ENCODE results near the gene GLCE.
"Not testable (repeated sequence)": the region's sequence is repeated elsewhere in the genome, so short reads cannot be mapped to it uniquely, and the experiment has no call there.

Gene GLCE

DNA sequence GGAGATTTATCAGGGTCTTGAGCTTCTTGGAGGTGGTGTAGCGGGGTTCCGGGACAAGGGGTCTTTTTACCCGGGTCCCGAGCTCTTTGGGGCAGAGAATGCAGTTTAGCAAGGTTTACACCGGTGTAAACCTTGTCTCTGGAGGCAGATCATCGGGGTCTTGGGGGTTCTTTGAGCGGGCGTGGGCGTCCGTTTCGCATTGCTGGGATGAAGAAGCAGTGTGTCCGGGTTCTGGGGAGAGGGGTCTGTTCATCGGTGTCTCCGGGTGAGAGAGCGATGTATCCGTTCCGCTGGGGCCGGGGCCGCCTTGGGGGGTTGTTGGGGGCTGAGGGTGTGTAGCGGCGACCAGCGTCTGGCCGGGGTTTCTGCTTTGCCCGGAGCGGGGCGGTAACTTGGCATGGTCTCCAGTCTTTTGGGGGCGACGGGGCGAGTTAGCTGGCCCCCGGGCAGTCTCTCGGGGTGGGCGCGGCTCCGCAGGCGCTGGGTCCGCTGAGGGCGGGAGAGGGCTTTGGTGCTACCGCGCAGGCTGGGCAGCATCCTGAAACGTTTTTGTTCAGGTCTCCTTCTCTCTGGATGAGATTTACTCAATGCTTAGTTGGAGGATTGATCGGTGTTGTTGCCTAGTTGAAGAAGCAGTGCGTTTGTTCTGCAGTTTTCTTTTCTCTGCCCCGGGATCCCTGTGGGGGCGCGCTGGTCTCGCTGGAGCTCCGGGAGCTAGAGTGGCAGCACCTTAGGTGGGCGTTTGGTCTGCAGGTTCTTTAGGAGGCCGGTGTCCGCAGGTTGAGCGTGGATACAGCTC, 843 bp downstream of the GLCE start:
- DNase-seq: peak; percentile 5

DNA sequence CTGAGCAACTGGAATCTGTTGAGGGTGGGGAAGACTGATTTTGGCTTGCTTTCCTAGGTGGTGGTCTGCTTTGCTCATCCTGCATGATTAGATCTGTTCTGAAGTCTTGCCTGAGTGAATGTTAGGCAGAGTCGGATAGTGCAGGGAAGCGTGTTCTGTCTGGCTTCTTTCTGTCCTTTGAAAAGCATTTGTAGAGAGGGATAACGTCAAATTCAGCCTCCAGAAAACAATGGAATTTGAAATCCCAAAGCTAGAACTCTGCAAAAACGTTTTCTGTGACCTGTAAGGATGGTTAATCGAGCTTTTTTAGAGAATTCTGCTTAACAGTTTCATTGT, 1.4 kb downstream of the GLCE start:
- no peak for DNase-seq

DNA sequence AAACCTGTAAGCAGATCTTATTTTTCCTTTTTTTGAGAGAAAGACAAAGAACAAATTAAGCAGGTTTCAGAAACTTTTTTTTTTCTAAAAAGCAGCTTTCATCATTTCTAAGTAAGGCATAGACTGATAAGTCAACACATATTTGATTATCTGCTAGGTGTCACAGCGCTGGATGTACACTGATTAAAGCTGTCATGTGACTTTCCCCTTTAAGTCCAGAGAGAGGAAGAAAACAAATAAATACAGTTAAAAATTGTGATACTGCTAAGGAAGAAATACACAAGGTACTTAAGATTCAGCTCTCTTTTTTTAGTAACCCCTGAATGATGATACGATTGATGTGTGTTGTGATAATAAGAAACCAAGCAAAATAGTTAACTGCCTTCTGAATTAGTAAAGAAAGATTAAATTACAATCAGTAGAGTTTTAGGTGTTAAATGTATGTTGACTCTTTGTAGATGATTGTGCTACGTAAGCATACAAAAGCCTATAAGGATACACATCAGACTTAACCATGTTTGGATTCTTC, 2.8 kb downstream of the GLCE start:
- no peak for DNase-seq

DNA sequence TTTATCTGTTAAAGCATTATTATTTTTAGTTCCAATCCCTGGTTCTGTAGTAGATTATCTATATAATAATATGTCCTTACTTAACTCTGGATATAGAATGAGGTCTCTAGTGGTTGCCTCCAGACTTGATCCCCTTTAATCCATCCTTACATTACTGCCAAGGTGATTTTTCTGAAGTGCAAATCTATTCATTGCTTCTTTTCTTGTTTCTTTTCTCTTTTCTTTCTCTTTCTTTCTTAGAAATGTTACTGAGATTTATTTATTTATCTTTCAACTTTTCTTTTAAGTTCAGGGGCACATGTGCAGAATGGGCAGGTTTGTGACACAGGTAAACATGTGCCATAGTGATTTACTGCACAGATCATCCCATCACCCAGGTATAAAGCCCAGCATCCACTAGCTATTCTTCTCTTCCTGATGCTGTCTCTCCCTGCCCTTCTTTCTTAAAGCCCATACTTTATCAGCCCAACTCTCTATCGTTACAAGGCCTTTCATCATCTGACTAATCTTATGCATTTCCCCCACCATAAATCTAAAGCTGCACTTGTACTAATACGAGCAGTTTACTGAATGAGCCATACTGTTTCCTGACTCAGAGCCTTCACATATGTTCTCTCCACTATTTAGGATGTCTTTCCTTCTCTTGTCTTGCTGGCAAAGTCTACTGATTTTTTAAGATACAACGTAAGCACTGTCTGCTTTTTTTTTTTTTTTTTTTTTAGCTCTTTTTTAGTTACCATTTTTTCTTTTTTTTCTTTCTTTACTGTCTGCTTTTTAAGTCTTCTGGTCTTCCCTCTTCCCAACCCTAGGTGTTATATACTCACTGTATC, 4.6 kb downstream of the GLCE start:
- DNase-seq: no peak

DNA sequence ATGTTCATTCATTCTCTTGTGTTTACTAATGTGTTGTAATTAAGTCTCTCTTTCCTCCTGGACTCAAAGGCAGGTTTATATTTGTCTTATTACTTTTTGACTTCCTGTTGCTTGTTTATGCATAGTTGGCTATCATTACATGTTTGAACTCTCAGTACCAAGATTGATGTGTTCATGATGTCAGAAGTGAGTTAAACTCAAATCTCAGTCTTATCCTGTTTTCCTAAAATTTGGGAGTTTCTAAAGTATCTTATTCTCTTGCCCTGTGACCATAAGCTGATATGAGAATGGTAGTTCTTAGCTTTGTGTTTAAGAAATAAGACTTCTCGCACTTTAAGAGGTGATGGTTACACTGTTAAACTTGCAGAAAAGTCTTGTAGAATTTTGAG, 5.2 kb downstream of the GLCE start:
- no peak for DNase-seq

DNA sequence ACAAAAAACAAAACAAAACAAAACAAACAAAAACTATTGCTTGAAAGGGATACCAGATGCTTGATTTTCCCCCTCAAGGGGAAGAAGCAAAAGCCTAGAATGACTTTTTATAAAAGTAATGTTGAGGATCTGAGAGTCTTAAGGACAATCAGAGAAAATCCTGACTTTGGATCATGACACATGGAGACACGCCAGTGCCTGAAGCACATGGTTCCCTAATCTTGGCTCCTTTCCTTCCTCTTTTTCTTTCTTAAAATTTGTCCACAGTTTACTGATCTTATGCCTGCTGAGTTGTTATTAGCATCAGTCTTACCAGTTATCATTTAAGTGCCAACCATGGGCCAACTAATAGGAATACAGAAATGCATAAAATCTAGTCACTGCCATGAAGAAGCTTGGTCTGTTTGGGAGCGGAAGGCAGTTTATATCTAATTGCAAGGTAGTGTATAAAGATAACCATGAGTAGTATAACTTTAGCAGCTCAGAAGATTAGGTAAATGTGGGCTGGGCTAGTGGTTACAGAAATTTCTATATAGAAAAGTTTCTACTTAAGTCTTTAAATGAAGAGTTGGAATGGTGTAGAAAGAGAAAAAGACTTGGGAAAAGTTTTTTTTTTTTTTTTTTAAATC, 6.9 kb downstream of the GLCE start:
- peak; percentile 52 for DNase-seq

DNA sequence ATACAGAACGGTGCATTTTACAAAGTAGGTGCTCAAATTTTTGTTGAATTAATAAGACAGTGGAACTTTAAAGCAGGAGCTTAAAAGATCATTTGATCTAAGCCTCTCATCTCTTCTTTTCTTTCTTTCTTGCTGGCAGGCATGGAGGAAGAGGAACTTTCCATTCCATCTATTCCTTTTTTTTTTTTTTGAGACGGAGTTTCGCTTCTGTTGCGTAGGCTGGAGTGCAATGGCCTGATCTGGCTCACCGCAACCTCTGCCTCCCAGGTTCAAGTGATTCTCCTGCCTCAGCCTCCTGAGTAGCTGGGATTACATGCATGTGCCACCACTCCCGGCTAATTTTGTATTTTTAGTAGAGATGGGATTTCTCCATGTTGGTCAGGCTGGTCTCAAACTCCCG, 7.9 kb downstream of the GLCE start:
- DNase-seq: not testable (repeated sequence)

DNA sequence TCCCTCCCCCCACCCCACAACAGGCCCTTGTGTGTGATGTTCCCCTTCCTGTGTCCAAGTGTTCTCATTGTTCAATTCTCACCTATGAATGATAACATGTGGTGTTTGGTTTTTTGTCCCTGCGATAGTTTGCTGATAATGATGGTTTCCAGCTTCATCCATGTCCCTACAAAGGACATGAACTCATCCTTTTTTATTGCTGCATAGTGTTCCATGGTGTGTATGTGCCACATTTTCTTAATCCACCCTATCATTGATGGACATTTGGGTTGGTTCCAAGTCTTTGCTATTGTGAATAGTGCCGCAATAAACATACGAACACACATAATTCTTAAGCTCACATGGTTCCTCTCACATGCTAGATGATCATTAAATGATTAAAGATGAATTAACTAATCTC, 9.1 kb downstream of the GLCE start:
- DNase-seq: not testable (repeated sequence)

DNA sequence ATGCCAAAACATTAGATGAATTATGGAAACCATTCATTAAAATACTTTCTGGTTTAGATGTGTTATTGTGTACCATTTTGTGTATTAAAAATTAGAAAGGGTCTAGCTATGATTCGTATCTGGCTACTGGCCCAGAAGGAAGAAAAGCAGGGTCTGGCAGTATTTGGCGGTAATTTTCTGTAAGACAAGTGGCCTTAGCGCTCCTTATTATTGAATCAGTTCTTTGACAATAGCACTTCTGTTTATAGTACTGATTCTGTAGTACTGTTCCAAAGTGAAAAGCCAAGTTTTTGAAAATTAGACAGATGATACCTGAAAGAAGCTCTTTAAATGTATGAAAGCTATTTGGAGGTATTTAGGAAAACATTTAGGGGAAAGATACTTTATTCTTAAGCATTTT, 10.2 kb downstream of the GLCE start:
- no peak for DNase-seq

DNA sequence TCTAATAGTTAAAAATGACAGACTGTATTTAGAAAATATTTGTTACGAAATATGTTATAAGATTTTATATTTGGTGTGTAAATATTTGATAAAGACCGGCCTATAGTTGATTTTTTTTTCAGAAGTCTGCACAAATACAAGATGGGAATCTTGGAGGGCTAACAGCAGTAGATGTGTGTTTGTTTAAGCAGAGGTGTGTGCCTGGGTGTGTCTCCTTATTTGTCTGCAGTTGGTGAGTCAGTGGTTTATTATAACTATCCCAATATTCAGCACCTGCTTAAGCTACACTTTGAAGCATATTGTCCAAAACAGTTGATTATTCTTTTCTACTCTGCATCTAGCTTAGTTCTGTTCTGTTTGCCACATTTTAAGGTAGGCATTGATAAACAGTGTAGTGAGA, 12.4 kb downstream of the GLCE start:
- no peak for DNase-seq

DNA sequence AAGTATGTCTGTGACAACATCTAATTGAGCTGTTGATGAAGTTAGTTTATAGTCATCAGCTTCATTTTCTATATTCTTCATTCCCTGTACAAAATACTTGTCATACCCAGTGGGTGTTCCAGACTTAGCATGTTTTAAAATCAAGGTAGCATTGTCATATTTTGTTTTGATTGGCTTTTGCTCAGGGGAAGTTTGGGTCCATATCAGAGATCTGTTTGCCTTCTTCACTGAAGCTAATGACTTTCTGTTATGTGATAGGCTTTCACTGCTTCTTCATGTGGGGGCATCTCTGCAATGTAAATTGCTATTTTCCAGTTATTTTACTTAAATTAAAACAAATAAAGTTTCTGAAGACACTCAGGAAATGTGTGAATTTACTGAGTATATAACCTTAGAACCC, 15.1 kb downstream of the GLCE start:
- no peak for DNase-seq

DNA sequence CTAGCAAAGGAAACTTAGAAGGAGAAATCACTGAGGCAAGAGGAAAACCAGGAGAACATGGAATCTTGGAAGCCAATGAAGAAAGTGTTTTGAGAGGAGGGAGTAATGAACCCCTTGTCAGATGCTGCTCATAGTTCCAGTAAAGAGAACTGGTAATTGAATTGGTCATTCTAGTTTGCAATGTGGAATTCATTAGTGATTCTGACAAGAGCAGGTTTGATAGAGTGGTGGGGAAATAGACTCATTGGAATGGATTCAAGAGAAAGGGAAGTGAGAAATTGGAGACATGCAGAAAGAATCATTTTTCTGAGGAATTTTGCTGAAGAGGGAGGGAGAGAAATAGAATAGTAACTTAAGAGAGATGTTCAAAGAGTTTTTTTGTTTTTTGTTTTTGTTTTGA, 21.0 kb downstream of the GLCE start:
- no peak for DNase-seq

DNA sequence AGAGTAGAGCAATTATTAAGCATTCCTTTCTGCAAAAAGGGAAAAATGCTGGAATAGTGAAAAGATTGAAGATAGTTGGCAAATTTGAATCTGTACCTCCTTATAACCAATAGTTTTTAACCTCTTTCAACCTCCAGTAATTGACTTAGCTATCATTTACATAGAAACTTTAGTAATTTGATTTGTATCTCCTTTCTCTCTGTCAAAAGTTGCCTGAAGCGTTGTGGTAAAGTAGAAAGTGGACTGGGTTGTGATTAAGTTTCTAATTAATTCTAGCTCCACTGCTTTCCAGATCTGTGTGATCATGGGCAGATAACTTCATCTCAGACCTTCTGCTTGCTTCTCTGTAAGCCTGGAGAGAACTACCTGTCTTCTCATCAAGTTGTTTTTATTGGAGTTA, 24.8 kb downstream of the GLCE start:
- no peak for DNase-seq

DNA sequence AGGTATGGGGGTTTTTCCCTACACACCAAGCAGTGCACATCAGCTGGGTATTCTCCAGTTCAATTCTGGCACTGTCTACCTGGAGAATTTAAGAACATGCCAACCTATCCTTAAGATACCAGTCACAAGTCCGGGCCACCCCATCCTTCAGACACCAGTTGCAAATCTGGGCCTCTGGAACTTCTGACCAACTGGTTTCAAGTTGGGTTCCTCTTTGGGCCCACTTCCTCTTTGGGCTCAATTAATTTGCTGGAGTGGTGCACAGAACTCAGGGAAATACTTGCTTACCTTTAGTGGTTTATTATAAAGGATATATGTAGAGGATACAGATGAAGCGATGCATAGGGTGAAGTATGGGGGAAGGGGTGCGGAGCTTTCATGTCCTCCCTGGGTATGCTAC, 25.3 kb downstream of the GLCE start:
- no peak for DNase-seq

DNA sequence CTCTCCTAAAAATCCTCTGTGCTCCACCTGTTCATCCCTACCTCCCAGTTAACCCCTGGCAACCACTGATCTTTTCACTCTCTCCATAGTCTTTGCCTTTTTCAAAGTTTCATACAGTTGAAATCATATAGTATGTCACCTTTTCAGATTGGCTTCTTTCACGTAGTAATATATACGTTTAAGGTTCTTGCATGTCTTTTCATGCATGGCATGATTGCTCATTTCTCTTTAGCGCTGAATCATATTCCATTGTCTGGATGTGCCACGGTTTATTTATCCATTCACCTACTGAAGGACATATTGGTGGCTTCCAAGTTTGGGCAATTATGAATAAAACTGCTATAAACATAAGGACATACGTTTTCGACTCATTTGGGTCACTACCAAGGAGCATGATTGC, 28.7 kb downstream of the GLCE start:
- DNase-seq: no peak

DNA sequence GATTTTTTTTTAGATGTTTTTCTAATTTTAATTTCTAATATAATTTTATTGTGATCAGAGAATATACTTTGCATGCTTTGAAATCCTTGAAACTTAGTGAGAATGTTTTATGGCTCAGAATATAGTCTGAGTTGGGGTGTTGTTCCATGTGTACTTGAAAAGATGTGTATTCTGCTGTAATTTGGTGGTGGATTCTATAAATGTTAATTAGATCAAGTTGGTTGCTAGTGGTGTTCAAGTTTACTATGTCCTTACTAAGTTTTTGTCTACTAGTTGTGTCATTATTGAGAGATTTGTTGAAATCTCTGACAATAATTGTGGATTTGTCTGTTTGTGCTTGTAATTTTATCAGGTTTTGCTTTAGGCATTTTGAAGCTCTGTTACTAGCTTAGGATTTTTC, 29.7 kb downstream of the GLCE start:
- DNase-seq: no peak

DNA sequence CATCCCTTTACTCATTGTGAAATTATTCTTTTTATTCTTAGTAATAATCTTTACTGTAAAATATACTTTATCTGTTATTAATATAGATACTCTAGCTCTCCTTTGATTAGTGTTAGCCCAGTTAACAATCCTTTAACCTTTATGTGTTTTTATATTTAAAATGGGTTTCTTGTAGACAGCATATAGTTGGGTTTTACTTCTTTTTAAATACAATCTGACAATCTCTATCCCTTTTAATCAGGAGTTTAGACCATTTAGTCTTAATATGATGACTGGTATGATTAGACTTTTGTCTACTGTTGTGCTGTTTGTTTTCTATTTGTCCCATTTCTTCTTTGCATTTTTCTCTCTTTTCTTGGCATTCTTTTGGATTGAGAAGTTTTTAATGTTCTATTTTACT, 30.1 kb downstream of the GLCE start:
- DNase-seq: no peak

DNA sequence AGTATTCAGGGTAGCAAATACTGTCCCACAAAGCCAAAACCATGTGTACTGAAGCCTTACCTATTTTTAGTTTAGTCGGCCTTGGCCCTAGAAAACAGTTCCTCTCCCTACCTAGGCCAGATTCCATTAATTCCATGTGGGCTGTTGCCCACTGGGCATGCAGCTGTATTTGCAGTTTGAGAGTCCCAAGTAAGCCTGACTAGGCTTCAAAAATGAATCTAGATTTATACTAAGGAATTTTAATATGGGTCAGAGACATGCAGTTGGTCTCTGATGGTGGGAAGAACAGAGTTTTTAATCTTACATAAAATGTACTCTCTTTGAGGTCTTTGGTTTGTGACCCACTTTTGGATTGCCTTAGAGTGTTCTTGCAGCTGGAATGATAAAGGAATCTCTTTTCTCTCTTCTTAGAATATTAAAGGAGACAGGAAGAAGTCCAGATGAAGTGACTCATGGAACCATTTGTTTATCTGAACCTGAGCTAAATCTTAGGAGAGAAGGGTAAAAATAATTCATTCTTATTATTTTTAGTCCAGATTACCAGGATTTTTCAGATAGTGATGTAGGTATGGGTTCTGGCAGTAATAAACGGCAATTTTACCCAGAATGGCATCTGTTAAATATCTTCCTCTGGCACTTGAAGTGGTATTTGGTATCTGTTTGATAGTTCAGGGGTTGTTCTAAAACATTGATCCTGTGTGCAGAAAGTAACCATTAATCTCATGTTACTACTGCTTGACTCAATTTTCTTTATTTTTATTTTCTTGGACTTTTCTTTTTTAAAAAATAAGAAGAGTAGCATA, 33.8 kb downstream of the GLCE start:
- DNase-seq: no peak

DNA sequence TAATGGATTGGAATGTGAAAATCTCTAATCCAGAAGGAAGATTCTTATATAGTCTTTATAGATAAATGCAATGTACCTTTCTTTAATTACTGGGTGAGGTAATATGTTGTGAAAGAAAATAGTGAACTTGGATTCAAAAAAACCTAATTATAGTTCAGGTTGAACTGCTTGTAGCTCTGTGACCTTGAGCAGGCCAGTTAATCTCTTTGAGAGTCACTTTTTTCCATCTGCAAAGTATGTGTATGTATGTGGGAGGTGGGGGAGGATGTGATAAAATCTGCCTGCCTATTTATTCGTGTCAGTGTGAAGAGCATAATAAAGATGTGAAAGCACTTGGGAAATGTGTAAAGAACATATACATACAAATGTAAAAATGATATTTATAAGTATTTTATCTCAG, 34.4 kb downstream of the GLCE start:
- no peak for DNase-seq

DNA sequence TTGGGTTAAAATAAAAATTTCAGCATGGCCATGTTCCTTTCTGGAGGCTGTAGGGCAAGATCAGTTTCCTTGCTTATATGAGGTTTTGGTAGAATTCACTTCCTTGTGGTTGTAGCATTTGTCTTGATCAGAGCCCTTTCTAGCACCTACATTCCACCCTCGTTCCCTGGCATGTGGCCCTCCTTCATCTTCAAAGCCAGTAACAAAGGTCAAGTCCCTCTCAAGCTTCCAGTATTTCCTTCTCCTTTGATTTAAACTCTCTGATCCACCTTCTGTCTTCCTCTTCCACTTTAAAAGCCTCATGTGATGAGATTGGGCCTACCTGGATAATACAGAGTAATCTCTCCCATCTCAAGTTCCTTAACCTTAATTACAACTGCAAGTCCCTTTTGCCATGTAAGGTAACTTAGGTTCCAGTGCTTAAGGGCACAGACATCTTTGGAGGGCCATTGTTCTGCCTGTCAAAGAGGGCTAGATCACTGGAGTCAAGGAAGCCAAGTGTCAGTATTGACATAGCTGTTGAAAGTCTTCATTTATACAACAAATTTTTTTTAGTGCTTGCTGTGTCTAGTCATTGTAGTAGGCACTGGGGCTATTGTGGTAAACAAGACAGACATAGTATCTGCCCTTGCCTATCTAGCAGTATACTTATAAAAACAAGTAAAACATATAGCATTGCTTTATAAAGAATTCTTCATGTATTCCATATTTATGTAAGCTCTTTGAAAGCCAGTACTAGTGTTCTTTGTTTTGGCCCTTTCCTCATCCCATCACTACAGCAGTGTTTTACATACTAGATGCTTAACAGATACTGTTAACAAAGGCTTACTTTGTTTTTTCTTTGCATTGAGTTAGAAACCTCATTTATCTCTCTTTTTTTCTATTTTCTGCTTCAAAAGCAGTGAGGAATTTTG, 40.7 kb downstream of the GLCE start:
- DNase-seq: no peak

DNA sequence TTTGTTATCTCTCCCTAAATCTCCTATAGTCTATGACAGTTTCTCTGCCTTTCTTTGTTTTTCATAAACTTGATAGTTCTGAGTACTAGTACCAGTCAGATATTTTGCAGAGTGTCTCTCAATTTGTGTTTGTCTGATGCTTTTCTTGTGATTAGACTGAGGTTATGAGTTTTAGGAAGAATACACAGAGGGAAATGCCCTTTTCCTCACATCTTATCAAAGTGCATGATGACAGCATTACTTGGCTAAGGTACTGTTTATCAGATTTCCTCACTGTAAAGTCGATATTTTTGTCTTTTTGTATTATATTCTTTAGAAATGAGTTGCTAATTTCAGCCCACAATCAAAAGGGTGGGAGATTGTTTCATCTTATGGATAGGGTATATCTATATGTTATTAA, 45.6 kb downstream of the GLCE start:
- DNase-seq: no peak

DNA sequence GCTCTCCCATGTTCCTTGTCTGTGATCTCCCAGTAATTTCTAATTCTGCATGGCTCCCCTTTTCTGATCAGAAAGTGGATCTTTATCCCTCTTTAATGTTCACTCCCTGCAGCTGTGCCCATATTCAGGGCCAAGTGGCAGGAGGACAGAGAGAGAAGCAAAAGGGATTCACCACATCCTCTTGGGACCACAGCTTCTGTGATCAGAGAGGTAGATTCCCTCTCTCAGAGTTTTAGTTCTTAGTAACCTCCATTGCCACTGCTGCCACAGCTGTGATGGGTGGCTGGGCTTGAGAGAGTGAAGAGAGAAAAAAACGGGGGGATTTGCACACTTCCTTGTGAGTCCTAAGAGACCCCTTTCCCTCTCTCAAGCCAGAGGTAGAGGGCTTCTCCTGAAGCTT, 49.2 kb downstream of the GLCE start:
- no peak for DNase-seq

Data from GF-D8 (cell line).